IPS-NIHi7 (cell line): ENCODE measurements around the gene CTNND2.
"Not testable (repeated sequence)": the region's sequence is repeated elsewhere in the genome, so short reads cannot be mapped to it uniquely, and the experiment has no call there.

ENCODE experiments used
- DNase-seq: peaks from one replicate; pipeline ENCODE4 v3.0.0; 2012; ENCODE audit warnings: mixed read lengths; ENCODE audit errors: extremely low spot score

CTNND2 gene

DNA sequence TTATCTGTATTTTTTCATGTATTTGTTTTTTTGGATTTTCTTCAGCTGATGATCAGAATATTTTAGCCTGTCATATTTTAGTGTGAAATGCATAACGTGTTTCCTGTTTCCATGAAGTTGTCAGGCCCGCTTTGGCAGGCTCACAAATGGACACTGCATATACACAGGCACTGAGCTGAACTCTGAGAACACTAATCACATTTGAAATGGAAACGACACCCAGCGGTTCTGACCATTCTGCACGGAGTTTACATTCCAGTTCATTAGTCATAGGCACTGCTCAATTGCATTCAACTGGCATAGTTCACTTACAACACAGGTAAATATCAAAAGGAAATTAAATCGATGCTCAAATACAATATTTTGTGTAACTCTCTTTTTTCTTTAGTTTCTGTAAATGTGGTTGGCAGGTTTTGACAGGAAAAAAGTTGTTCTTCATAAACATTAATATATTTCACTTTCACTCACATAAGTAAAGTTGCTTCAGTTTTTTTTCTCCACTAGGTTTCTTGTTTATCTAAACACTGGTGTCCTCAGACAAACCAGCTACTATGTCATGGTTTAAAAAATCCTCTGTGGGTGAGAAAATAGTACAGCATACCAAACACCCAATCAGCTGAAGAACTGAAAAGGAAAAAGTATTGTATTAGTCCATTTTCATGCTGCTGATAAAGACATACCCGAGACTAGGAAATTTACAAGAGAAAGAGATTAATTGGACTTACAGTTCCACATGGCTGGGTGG lies 584.2 kb downstream of the CTNND2 start:
- DNase-seq, result no peak

GRCh38 chr5:11313694-11314093 lies 590.6 kb downstream of the CTNND2 start:
- DNase-seq, result not testable (repeated sequence)

DNA sequence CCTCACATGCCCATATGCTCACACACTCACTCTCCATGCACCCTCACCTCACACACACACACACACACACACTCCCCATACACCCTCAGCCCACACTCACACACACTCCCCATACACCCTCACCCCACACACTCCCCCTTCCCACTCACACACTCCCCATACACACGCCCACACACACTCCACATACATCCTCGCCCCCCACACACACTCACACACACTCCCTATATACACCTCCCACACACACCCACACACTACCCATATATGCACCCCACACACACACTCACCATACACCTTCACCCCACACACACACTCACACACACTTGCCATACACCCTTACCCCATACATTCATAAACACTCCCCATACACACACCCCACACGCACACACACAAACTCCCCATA lies 592.5 kb downstream of the CTNND2 start:
- DNase-seq, result no peak

DNA sequence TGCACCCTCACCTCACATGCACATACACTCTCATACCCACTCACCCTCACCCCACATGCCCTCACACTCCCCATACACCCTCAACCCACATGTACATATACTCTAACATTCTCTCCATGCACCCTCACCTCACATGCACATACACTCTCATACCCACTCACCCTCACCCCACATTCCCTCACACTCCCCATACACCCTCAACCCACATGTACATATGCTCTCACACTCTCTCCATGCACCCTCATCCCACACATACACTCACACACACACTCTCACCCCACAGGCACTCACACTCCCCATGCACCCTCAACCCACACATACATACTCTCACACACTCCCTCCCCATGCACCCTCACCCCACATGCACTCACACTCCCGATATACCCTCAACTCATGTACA lies 593.0 kb downstream of the CTNND2 start:
- DNase-seq, result no peak

- no peak for DNase-seq
These were observed 594.1 kb downstream of the CTNND2 start for GRCh38 chr5:11310158-11310557.

DNA sequence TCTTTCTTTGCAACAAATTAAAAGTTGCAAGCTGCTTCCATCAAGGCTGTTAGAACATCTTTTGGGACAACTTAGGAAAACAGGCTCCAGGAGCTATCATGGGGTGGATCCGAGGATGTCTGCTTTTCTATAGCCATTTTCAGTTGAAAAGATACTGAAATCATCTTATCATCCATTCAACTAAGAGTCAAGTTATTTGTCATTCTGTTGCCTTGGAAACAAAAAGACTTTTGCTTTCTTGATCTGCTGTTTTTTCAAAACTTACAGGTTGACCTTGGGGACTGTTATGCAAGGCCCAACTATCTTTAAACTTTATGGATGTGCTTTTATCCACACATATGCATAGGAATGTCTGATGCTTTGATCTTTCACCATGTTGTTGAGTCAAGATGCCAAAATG lies 597.9 kb downstream of the CTNND2 start:
- DNase-seq, result no peak

- no peak for DNase-seq
These were observed 599.0 kb downstream of the CTNND2 start for GRCh38 chr5:11305245-11305644.

GRCh38 chr5:11304641-11305040 lies 599.6 kb downstream of the CTNND2 start:
- no peak for DNase-seq

DNA sequence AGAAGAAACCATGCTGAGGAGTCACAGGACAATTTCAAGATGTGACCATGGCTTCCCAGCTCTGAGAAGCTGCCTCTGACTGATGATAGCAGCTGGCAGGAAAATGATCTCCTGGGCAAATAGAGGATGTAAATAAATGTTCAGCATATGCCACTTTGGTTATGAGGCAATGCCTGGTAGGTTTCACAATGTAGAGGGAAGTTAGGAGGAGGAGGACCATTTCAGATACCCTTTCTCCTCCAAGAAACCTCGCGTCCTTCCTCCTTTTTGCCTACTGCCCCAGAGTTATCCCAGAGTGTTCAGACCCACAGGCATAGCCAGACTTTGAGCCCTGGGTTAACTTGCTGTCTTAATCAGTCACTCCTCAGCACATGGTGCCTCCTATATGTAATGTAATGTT lies 601.6 kb downstream of the CTNND2 start:
- DNase-seq, result no peak

GRCh38 chr5:11301171-11301570 lies 603.1 kb downstream of the CTNND2 start:
- DNase-seq, result no peak

DNA sequence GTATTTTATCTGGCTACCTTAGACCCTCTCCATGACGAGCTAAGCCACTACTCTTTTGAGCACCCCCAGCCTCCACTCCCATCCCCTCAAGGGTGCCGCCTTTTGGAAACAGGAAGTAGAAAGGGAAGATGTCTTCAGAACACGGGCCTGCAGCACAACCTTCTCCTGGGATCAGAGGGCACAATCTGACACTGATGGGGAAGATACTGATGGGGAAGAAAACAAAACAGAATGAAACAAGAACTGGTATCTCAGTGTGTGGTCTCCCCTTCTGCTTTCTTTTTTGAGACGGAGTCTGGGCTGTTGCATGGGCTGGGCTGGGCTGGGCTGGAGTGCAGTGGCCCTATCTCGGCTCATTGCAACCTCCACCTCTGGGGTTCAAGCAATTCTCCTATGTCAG lies 603.5 kb downstream of the CTNND2 start:
- no peak for DNase-seq

- no peak for DNase-seq
These were observed 605.4 kb downstream of the CTNND2 start for GRCh38 chr5:11298877-11299276.

DNA sequence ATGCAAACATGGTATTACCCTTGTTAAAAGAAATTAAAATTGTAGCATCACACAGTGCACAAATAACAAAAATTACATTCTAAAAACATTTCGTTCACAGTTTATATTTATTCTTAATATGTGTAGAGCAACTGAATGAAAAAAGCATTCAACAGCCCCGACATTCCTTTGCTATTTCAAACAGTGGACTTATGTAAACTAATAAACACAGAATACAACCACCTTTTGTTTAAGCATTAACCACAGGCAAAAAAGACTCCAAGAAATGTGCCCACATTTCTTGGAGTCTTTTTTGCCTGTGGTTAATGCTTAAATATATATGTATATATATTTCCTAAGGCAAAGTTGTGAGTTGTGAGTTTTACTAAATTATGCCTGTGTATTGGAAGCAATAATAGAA lies 610.7 kb downstream of the CTNND2 start:
- DNase-seq, result no peak

DNA sequence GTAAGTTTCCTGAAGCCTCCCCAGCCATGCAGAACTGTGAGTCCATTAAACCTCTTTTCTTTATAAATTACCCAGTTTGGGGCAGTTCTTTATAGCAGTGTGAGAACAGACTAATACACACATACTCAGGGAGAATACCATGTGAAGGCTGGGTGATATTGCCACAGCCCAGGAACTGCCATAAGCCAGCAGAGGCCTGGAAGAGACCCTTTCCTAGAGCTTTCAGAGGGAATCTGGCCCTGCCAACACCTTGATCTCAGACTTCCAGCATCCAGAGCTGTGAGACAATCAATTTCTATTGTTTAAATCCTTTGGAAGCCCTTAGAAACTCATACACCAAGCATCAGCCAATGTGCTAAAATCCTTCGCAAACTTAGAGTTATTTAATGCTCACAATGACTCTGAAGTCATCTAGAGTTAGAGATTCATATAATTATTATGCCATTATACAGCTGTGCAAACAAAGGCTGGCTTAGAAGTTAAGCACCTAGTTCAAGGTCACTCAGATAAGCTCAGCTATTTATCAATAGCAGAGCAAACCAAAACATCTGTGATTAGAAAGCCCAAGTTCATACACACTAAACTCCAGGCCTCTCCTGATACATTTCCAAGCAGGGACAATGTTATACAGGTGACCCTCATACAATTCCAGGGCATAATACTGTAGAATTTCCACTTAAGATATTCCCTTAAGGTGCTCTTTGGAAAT lies 611.4 kb downstream of the CTNND2 start:
- no peak for DNase-seq

- DNase-seq, result peak; percentile 39
These were observed 614.5 kb downstream of the CTNND2 start for GRCh38 chr5:11289733-11290132.

DNA sequence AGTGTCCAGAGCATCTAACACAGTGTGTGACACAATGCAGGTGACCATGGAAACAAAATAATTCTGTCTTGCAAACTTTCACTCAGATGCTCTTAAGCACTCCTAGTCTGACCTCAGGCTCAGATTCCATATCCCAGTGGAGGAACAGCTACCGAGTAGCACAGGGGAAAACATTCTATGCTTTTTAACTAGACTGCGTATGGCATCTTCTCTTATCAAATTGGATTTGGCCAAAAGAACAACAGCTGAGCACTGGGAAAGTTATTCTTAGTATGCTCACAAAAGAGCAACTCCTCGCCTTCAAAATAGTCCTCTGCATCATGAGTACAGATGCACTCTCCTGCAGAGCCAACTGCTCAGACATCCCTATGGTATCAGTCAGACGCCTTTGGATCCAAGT lies 615.0 kb downstream of the CTNND2 start:
- no peak for DNase-seq

DNA sequence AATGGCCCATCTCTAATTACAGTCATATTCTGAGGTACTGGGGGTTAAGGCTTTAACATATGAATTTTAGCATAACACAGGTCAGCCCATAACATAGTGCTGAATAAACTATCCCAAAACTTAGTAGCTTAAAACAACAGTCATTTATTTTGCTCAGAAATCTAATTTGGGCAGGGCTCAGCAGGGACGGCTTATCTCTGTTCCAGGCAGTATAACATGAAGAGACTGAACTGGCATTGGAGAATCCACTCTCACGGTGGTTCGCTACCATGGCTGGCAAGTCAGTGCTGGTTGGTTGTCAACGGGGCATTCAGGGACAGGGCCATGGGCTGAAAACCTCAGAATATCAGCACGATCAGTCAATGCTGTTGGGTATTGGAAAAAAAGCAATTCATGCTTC lies 622.4 kb downstream of the CTNND2 start:
- DNase-seq, result no peak

DNA sequence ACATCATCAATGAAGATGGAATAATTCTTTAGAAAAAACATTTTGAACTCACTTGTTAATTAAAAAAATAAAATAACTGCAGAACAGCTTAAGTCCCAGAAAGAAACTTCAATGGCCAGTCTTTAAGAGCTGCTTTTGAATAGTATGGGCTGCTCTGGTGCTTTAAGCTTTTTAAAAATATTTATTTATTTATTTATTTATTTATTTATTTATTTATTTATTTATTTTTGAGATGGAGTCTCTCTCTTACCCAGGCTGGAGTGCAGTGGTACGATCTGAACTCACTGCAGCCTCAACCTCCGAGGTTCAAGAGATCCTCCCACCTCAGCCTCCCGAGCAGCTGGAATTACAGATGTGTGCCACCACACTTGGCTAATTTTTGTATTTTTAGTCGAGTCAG lies 626.9 kb downstream of the CTNND2 start:
- DNase-seq, result no peak

DNA sequence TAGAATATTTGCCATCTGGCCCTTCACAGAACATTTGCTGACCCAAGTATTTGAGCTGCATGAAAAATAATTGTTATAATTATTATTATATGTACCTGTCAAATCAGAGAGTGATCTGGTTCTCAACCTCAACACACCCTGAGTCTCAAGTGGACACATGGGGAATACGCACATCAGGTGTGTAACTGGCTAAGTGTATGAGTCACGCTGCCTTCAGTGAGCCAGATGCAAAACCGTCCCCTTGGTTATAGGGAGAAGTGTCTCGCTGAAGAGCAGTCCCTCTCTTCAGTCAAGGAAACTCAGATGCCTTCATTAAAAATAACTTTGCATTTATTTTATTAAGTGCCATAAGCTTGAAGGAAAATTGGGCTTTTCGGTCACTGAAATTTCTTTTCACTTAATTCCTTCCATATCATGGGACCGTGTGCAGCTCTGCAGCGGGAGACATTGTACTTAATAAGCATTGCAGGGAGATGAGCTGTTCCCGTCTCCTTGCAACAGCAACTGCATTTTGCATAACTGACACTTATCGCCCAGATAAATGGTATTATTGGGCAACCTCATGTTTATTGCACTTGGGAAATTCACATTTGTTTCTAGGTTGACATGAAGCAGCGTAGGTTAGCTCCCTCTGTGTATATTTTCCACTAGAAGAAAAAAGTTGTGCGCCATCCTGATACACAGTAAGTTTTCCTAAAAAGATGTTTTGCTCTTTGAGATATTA lies 630.9 kb downstream of the CTNND2 start:
- no peak for DNase-seq

DNA sequence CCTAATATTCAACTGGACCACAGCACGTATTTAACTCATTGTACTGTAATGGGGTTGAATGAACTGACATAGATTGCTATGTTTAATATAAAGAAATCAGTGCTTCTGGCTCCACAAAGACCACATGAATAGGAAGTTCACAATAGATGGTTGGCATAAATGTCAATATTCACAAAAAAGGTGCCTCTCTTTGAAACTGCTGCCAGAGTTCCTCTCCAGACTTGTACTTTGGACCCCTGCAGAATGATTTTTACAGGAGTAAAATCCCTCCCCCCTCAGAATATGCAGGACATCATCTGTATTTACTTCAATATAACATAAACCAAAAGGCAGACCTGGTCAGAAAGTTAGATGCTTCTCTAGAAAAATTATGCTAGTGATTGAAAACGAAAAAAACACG lies 634.7 kb downstream of the CTNND2 start:
- no peak for DNase-seq

GRCh38 chr5:11268891-11269290 lies 635.4 kb downstream of the CTNND2 start:
- no peak for DNase-seq

GRCh38 chr5:11266331-11266730 lies 637.9 kb downstream of the CTNND2 start:
- no peak for DNase-seq

DNA sequence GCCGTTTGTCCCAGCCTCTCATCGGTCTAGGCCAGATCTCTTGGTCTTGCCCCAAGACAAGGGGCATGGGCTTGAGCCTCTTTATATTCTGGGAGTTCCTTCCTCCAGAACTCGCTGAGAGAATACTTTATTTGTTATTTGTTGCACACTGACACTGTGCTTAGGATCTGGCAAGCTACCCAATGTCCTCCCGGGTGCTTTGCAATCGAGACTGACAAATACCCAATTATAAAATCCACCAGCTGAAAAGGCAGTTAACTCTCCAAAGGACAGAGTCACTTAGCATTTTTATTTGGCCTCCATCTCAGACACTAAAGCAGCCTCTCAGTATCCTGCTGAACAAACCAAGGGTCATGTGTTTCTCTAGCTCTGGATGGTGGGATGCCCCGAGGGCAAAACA lies 643.0 kb downstream of the CTNND2 start:
- DNase-seq, result no peak
